GM12875 (cell line): Measurements from ENCODE around the gene MESD.

Experiments used
- H3K4me3 ChIP-seq: one replicate; pipeline ENCODE4 v1.5.1; 2011; ENCODE audit warnings: low read depth, low read length, control low read depth
- CTCF ChIP-seq: IDR thresholded peaks from 2 replicates; pipeline ENCODE4 v1.5.1; 2011; ENCODE audit warnings: low read depth, mild to moderate bottlenecking, control low read depth, inconsistent platforms, low read length, moderate library complexity, borderline replicate concordance; ENCODE audit not compliant: insufficient read depth

The MESD gene

GRCh38 chr15:81014446-81015093 lies 25.0 kb upstream of the MESD start:
- H3K4me3 ChIP-seq: no peak overlapping the region
- TF ChIP-seq CTCF: no peak

GRCh38 chr15:81013396-81013929 lies 23.8 kb upstream of the MESD start:
- no peak overlapping the region for H3K4me3 ChIP-seq
- TF ChIP-seq CTCF: no peak

GRCh38 chr15:81012588-81012987 lies 23.0 kb upstream of the MESD start:
- no peak overlapping the region for H3K4me3 ChIP-seq
- no peak for TF ChIP-seq CTCF

GRCh38 chr15:81011593-81011992 lies 22.0 kb upstream of the MESD start:
- no peak for TF ChIP-seq CTCF
- H3K4me3 ChIP-seq: no peak overlapping the region

GRCh38 chr15:81010086-81010485 lies 20.5 kb upstream of the MESD start:
- TF ChIP-seq CTCF: no peak
- no peak overlapping the region for H3K4me3 ChIP-seq

GRCh38 chr15:81008312-81008711 lies 18.7 kb upstream of the MESD start:
- no peak for TF ChIP-seq CTCF

GRCh38 chr15:81007428-81008064 lies 17.9 kb upstream of the MESD start:
- TF ChIP-seq CTCF: no peak
- H3K4me3 ChIP-seq: no peak overlapping the region

More at GRCh38 chr15:81008312-81008711, 18.7 kb upstream of the MESD start:
- H3K4me3 ChIP-seq: no peak overlapping the region
